HFF-Myc (cell line): Measurements from ENCODE around the gene ADARB1.

Experiments
- DNase-seq: peaks from one replicate; pipeline ENCODE4 v3.0.0-alpha.2; 2011; ENCODE audit warnings: low read depth; ENCODE audit errors: extremely low read depth
- H3K4me3 ChIP-seq: replicated peaks from 2 replicates; pipeline ENCODE4 v1.5.1; 2011; ENCODE audit warnings: low read depth, mild to moderate bottlenecking, control low read depth, low read length
- CTCF ChIP-seq: IDR thresholded peaks from 2 replicates; pipeline ENCODE4 v1.5.1; 2012; ENCODE audit warnings: mild to moderate bottlenecking, low read depth, low read length, control low read depth; ENCODE audit errors: missing control alignments

ADARB1 gene

GRCh38 chr21:45162115-45162514, 87.7 kb downstream of the ADARB1 start:
- no peak overlapping the region for H3K4me3 ChIP-seq
- TF ChIP-seq CTCF = no peak
- DNase-seq = no peak

GRCh38 chr21:45162809-45163208, 88.4 kb downstream of the ADARB1 start:
- no peak for DNase-seq
- no peak overlapping the region for H3K4me3 ChIP-seq
- TF ChIP-seq CTCF = no peak

GRCh38 chr21:45163413-45164123, 89.2 kb downstream of the ADARB1 start:
- no peak for DNase-seq
- no peak for TF ChIP-seq CTCF
- H3K4me3 ChIP-seq = no peak overlapping the region

GRCh38 chr21:45164124-45164511, 89.7 kb downstream of the ADARB1 start:
- DNase-seq = no peak
- no peak overlapping the region for H3K4me3 ChIP-seq
- no peak for TF ChIP-seq CTCF

- TF ChIP-seq CTCF = no peak
- DNase-seq = no peak
- H3K4me3 ChIP-seq = no peak overlapping the region
Observed at GRCh38 chr21:45164838-45165237, 90.5 kb downstream of the ADARB1 start.

GRCh38 chr21:45166931-45167330, 92.6 kb downstream of the ADARB1 start:
- no peak for TF ChIP-seq CTCF
- no peak for DNase-seq
- no peak overlapping the region for H3K4me3 ChIP-seq

- no peak for TF ChIP-seq CTCF
- no peak for DNase-seq
- H3K4me3 ChIP-seq = no peak overlapping the region
Observed at GRCh38 chr21:45167796-45168222, 93.4 kb downstream of the ADARB1 start.
